OCI-LY7 (cell line): ENCODE measurements around the gene TIGD2.

Experiments used
- EZH2phosphoT487 ChIP-seq: fragments of 200-600 bp; sonication (generic); IDR thresholded peaks from 2 replicates; pipeline ENCODE4 v1.6.1; 2018; ENCODE audit warnings: low read depth, borderline replicate concordance, mild to moderate bottlenecking, mixed run types, antibody characterized with exemption, low read length, moderate library complexity, mixed read lengths
- TF ChIP-seq, protein P1 (sequence below): fragments of 200-600 bp; sonication (generic); conservative IDR thresholded peaks from 2 replicates; pipeline ENCODE4 v1.5.1; 2014; ENCODE audit warnings: mild to moderate bottlenecking, antibody characterized with exemption, low read length, moderate library complexity, mixed read lengths

- TF ChIP-seq, protein P1, sequence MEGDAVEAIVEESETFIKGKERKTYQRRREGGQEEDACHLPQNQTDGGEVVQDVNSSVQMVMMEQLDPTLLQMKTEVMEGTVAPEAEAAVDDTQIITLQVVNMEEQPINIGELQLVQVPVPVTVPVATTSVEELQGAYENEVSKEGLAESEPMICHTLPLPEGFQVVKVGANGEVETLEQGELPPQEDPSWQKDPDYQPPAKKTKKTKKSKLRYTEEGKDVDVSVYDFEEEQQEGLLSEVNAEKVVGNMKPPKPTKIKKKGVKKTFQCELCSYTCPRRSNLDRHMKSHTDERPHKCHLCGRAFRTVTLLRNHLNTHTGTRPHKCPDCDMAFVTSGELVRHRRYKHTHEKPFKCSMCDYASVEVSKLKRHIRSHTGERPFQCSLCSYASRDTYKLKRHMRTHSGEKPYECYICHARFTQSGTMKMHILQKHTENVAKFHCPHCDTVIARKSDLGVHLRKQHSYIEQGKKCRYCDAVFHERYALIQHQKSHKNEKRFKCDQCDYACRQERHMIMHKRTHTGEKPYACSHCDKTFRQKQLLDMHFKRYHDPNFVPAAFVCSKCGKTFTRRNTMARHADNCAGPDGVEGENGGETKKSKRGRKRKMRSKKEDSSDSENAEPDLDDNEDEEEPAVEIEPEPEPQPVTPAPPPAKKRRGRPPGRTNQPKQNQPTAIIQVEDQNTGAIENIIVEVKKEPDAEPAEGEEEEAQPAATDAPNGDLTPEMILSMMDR = peak; percentile 94
- no peak for TF ChIP-seq EZH2phosphoT487
Observed at GRCh38 chr4:89158884-89159503, 47.7 kb downstream of the TIGD2 start.
